GM19324 (cell line): ENCODE data around the gene ATOSB.

Source experiments
- ATAC-seq: cut with Tn5 transposase; IDR thresholded peaks from one replicate; pipeline ENCODE4 v1.9.1; 2021; ENCODE audit warnings: mild to moderate bottlenecking, moderate library complexity; ENCODE audit not compliant: unreplicated experiment, low FRiP score

The ATOSB gene

DNA sequence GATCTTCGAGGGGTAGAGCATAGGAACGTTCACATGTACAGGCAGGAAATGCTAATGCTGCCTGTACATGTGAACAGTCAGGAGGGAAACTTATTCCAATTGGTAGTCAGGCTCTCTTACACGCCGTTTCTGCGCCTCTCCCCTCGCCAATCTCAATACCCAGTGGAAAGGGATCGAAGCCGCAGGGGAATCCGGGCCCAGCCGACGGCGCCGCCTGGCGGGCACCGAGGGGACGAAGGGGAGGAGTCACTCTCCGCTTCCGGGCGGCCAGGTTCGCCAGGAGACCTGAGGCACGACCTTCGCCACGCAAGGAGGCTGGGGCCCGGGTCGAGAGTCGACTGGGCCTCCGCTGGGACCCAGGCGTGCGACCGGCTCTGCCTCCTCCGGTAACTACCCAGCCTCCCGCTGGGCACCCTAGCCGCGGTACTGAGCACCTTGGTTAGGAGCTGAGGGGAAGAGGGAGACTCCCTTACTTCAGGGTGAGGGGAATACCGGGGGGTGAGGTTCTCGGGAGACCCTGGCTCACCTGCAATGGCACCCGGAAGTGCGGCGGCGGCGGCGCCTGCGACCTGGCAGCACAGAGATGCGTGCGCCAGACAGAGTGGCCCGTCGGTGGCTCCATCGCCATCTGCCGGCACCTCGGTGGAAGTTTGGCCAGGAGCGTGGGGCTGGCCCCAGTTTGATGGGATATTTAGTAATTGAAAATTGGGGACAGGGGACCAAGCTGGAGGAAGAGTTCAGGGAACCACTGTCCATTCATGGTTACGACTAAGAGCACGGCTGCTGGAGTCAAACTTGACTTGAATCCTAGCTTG is 19.4 kb downstream of the ATOSB start, which contains the start of gene PIGO:
PIGO (minus strand) TSS at position 557 of the 815 bp plus-strand sequence. CDS start 1,026 bp downstream, outside the sequence.
- peak; percentile 81 for ATAC-seq

DNA sequence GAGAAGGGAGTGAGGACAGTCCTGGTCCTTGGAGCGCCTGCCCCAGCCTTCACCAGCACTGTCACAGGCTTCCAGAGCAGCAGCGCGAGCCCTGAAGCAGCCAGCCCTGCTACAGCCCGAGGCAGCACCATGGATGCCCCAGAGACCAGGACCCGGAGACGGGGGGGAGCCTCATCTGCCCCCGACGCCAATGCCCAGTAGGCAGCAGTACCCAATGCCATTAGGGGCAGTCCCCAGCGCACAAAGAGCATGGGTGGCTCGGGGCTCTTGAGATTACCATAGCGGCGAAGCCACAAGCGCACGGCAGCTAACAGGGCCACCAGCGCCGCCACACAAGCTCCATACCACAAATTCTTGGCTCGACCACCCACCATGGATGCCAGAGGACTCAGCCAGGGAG is 24.1 kb downstream of the ATOSB start:
- no peak for ATAC-seq

DNA sequence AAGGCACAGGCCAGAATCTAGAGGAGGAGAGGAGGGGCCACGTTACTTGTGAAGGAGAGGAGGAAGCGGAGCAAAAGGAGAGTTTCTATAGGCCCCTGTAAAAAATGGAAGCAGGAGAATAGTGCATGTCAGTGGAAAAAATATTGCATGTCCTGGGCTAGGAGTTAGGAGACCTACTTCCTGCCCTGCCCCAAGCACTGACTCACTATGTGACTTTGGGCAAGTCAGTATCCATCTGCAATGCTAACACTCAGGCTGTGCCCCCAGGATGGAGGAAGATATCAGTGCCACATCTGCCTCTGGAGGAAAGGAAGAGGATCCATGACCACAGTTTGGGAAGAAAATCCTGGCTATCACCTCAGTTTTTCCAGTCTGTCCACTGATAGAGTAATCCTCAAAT is 26.2 kb downstream of the ATOSB start:
- ATAC-seq: no peak

DNA sequence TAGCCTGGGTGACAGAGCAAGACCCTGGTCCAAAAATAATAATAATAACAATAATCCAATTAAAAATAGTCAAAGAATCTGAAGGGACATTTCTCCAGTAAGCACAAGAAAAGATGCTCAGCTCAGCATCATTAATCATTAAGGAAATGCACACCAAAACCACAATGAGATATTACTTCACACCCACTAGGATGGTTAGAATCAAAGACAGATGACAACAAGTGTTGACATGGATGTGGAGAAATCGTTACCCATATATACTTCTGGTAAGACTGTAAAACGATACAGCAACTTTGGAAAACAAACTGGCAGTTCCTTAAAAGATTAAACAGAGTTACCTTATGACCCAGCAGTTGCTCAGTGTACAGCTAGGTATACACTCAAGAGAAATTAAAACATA is 30.6 kb downstream of the ATOSB start:
- ATAC-seq: no peak

DNA sequence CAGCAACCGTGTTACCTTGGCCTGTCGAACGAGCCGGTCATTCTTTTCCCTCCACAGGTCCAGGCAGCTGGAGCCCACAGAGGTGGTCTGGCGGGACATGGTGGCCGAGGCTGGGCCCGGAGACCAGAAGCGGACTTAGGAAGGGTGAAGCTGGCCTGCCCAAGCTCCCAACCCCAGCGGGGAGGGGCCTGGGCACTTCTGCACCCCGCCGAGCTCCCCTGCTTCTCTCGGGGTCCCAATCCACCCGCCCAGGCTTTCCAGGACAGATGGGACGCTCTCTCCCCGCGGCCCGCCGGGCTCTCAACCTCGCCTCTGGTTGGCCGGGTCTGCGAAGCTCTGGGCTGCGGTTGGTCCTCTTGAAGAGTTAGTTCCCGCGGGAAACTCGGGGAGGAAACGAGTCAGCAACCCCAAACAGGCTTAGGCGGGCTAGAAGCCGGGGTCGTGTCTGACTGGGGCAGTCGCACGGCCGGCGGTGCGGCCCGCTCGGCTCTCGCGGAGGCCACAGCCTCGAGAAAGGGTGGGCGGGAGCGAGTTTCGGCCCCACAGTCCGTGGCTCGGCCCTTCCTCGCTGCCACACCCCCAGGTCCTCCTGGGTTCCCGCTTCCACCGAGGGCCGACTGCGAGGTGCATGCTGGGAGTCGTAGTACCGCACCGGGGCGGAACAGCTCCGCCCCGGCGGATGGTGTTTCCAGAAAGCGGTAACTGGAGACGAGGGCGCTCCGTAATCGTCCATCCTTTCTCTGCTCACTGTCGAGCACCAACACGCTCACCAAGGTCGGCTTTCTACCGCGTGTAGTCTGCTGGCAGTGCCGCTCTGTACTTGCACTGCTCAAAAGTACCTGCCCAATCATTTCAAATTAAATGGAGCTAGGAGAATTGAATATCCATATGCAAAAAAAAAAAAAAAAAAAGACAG is 36.0 kb downstream of the ATOSB start, which contains the start of gene FANCG:
FANCG (minus strand) TSS at position 517 of the 916 bp plus-strand sequence; CDS start at position 99, 418 bp downstream.
- ATAC-seq: peak; percentile 86

DNA sequence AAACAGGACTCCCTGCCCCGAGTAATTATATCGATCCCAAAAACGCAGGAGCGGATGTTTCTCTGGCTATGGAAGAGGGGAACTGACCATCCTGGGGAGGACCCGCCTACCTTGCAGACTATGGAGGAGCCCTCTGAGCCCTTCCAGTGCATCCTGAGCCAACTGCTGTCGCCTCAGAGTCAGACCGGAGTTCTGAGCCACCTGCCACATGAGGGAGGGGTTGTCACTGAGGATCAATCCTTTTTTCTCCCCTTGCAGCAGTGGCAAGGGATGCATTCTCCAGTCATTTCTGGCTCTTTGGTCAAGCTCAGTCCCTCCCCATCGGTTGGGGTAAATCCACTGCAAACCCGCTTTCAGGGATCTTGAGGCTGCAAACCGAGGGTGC is 36.6 kb downstream of the ATOSB start:
- no peak for ATAC-seq

DNA sequence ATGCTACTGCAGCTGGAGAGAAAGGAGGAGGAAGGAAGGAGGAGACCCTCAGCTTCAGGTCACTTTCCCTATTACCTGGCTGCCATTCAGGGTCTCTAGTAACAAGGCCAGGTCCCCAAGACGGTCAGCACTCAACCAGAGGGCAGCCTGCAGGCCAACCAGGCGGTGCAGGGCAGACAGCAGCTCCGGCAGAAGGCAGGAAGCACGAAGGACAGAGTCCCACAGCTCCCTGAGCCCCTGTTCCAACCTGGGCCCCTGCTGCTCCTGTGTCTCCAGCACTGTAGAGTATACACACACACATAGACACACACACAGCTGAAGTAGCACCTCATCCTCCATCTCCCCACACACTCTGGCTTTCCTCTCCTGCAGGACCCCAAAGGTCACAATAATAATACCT is 37.6 kb downstream of the ATOSB start:
- ATAC-seq: no peak

DNA sequence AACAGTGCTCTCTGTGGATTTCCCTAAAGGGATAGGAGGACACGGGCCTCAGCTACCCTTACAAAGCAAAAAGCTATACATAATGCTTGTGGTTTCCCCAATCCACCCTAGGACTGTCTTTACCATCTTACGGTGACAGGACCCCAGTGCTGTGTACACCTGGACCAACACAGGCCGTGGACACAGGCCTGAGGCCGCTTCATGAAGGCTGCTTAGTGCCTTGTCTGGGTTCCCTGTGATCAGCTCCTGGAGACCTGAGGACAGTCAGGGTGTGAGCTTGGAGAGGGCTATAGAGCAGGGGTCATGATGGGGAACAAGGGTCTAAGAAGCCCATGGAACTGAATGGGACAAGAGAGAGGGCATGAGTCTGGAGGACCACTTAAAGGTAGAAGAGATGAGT is 38.8 kb downstream of the ATOSB start:
- no peak for ATAC-seq

DNA sequence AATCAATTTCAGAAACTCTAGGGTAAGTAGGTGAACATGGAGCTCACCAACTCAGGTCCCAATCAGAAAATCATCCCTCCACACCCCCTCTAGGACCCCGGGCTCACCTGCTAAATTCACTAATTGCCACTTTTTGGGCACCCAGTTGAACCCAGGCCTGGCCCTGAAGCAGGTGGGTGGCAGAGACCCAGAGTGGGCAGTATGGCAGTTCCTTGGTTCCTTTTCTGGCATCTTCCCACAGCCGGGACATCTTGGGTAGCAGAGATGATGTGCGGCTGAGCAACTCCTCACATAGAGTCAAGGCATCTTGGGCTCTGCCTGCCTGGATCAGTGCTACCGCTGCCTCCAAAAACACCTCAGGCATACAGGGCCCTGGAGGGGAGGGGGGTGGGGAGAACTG is 40.3 kb downstream of the ATOSB start:
- no peak for ATAC-seq

DNA sequence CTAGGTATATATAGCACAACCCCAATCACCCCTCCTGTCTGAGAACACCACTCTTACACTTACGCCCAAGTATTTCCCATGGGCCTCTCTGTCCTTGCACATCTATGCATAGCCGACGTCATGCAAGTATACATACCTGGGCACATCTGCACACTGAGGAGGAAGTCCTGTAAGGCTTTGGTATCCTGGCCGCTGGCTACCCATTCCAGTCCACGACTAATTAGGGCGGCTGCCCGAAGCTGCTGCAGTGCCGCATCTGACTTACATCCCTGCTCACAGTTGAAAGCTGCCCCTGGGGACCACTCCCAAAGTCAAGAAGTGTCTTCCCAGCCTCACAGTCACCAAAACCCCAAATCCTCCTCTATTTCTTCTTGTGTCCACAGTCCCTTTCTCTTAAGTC is 40.9 kb downstream of the ATOSB start:
- ATAC-seq: no peak

DNA sequence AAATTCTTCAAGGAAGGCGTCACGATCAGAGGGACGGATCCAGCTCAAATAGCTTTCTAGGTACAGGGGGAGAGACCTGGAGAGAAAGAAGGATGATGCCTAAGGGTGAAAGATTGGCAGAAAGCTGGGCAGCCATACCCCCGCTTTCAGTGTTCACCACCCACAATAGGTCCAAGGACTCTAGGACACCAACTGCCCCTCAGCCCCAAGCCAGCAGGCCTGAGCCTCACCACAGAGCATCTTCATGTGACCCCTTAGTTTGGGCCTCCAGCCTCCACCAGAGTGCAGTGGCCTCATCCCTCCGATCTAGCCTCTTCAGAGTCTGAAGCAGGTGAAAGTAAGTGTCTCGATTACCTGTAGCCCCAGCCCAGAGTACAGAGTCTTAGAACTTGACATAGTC is 41.5 kb downstream of the ATOSB start:
- no peak for ATAC-seq

DNA sequence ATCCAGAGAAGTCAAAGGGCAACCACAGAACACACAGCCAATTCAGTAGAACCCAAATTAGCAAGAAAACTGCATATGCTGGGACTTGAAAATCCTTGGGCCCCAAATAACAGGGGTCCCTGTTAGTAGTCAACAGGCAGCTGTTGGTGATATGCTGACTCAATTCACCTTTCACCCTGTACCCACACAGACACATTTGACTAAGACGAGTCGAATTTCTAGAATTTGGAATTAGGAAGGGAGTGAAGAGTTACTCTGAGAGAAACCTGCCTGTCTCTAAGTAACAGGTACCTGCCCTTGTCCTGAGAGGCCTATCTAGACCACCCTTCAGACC is 42.4 kb downstream of the ATOSB start:
- ATAC-seq: no peak

DNA sequence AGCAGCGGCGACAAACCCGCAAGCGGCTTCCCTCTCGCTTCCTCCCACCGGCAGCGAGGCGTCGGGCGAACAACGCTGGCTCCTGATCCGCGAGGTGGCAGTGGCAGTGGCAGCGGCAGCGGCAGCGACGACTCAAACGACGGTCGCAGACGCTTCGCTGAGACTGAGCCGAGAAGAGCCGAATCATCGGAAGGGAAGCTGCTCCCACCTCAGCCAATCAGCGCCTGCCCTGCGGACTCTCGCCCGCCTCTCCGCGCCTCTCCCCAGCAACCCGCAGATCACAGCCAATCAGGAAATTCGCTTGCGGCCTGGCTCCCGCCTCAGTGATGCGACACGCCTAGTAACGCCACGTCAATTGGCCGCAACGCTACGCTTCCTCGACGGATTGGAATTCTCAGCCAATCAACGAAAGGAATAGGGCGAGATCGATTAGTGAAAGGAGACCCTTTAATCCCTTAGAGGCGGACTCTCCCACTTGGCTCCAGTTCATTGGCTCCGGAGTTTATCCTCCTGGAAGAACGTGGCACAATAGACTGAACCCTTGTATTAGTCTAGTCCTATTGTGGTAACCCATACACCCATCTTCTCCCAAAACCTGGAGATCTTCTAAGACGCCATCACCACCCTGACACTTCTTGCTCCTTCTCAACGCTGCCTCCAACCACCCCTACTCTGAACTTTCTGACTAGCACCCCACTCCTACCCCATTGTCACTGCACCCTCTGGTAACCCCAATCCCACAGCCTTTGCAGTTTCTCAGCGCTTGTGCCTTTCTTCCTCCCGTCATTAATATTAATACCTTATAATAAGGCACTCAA is 43.0 kb downstream of the ATOSB start, which contains the start of gene VCP:
VCP (minus strand) TSS at position 165 of the 818 bp plus-strand sequence. CDS start 272 bp downstream, outside the sequence.
- ATAC-seq: peak; percentile 77

DNA sequence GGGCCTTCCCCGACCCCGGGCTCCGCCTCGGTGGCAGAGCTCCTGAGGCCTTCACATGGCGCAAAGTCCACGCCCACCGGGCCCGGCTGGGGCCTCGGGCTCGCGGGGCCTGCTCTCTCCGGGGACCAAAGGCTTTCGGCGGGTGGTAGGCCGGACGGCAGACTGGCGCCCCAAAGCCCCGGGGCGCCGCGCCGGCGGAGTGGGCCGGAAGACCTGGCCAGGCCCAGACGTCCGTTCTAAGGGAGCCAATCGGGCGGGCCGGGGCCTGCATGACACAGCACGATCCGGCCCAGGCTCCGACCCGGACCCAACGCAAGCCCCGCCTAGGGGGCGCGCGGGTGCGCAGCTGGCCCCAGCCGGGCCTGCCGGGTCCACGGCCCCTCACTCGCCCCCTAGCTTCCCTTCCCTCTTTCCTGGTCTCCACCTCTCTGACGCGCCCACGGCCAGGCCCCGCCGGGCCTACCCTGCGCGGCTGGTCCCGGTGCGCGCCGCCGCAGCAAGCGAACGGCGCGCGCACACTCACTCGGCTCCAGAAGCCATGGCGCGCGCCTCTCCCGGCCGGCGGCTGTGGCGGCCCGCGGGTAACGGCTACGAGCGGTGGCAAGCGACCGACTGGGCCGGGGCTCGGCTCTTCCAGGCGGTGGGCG is 43.7 kb downstream of the ATOSB start:
- peak; percentile 64 for ATAC-seq

DNA sequence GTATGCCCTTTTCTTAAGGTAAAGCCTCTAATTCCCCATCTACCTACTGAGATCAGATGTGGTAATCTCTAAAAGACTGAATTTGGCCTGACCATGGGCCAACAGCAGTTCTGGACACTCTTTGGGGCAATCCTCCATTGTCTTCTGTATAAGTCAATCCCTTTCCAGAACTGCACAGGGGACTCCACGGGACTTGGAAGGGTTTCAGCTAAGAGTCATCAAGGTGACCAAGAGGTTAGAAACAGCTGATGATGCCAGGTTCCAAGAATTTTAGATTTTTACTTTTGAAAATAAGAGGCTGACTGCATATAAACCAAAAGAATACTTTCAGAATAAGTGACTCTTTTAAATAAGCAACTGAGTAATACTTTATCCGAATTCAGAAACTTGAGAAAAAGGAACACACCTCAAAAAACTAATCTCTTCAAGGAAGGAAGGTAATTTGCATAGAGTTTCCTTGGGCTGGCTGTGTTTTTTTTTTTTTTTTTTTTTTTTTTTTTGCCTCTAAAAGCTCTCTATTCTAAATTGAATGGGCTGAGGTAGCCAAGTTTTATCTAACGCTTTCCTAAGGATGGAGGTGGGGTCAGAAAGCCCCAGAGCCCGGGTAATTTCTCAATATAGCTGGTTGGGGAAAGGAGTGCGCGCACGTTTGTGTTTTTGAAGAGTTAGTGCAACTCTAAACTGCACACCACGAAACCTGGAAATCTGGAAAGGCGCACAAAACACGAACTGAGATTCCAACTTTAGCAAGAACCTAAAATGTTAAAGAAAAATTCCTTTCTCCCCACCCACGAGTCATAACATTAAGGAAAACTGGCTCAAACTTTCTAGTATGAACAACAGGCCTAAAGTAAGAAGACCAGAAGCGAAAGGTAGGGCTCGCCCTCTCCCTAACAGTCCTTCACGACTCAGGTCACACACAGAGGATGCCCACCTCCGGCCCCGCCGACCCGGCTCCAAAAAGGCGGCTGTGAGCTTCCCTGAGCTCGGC is 44.5 kb downstream of the ATOSB start:
- ATAC-seq: no peak

DNA sequence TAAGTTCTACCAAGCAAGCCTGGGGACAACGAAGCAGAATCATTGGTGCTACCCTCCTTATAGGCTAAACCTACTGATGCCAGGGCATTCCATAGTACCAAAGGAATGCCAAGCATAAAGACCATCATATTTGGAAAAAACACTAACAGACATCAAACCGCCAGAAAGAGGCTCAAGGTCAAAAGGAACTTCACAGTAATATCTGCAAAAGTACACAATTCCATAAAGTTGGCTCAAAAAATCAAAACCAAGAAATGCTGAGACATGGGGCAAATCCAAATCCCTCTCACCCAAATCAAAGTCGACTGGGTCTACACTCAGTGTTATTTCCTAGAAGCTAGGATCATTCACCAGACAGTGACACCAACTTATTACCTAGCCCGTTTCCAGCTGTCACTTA is 46.6 kb downstream of the ATOSB start:
- ATAC-seq: no peak

DNA sequence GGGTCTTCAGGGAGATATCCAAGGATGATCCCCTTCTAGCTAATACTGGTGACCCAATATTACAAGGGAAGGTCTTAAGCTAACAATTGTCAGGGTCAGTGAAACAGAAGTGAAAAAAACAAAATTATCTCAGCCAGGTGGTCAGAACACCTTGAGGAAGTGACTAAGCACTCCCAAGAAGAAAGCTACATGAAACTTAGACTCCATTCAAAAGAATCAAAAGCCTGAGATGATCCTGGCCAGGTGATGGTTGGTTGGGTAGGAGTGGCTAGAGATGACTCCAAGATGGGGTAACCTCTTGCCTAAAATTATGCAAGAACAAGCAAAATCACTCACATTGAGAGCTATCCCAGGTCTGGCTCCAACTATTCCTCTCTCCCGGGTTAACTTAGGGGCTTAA is 48.6 kb downstream of the ATOSB start:
- no peak for ATAC-seq

DNA sequence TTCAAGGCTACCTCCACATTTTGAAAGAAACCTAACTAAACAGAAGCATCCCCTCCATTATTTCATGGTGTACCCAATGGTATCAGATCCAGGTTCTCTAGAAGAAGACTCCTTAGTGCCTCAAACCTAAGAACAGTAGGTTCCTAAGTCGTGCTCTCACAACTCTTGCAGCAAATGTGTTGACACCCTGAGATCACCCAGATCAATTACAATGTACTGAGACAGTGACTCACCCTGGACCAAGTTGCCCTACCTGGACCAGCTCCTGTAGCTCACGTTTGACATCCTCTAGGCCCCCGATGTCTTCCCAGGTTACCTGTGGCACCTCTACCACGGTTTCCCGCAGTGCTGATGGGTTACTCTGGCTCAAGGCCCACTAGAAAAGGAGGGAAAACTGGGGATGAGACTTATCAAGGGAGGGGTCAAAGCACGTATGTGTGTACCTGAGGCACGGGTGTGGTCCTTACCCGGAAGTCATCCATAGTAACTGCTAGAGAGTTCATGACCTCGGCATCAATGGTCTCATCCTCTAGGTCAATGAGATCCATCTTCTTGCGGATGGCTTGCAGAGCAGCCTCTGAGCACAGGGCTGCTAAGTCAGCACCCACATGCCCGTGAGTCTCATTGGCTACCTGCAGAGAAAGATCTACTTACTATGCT is 55.0 kb downstream of the ATOSB start:
- no peak for ATAC-seq
